HG02763 (cell line): ENCODE measurements around the gene NIPSNAP3A.
"Not testable (repeated sequence)": the region's sequence is repeated elsewhere in the genome, so short reads cannot be mapped to it uniquely, and the experiment has no call there.

Source experiments
- ATAC-seq: cut with Tn5 transposase; IDR thresholded peaks from one replicate; pipeline ENCODE4 v1.9.1; 2021; ENCODE audit warnings: mild to moderate bottlenecking, moderate library complexity; ENCODE audit not compliant: unreplicated experiment

Gene NIPSNAP3A

GRCh38 chr9:104747565-104748358 lies at the start of gene NIPSNAP3A:
TSS of gene NIPSNAP3A (plus strand) at chr9:104747683. CDS start at chr9:104747793, 110 bp downstream.
- peak; percentile 91 for ATAC-seq

GRCh38 chr9:104700306-104700705 lies 47.2 kb upstream of the NIPSNAP3A start:
- no peak for ATAC-seq

- ATAC-seq, result not testable (repeated sequence)
These were observed 38.7 kb upstream of the NIPSNAP3A start for GRCh38 chr9:104708737-104709136.

- ATAC-seq, result no peak
These were observed 35.9 kb upstream of the NIPSNAP3A start for GRCh38 chr9:104711604-104712003.

DNA sequence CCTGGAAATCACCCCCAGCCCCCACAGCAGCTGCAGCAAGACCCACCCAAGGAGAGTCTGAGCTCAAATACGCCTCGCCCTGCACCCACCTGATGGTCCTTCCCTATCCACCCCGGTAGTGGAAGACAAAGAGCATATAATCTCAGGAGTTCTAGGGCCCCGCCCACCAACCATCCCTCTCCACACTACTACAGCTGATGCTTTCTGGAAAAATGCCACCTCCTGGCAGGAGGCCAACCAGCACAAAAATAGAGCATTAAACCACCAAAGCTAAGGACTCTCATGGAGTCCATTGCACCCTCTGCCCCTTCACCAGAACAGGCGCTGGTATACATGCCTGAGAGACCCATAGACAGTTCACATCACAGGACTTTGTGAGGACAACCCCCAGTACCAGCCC lies 22.5 kb upstream of the NIPSNAP3A start:
- ATAC-seq, result no peak

DNA sequence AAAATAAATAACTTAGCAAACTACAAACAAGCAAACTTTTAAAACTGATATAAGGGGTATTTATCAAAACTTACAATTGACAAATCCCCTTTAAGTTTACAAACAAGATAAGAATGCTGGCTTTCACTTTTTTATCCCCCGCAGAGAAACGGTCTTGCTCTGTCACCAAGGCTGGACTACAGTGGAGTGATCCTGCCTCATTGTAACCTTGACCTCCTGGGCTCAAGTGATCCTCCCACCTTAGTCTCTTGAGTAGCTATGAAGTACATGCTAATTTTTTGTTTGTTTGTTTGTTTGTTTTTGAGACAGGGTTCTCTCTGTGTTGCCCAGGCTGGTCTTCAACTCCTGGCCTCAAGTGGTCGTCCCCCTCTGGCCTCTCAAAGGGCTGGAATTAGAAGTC lies 9.0 kb upstream of the NIPSNAP3A start:
- ATAC-seq, result no peak

DNA sequence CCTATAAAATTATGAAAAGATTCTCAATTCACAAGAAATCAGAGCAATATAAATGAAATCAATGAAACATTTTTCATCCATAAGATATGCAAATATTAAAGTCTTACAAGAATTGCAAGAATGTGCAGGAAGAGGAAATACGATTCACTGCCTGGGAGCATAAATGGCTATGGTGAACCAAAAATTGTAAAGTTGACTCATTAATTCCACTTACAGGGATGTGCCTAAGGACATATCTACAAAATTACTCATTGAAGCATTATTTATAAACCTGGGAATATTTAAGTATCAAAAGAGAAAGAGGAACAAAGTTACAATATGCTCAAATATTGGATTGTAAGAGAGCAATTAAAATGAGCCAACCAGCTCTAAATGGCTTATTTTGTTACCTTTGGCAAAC lies 6.9 kb upstream of the NIPSNAP3A start:
- no peak for ATAC-seq

DNA sequence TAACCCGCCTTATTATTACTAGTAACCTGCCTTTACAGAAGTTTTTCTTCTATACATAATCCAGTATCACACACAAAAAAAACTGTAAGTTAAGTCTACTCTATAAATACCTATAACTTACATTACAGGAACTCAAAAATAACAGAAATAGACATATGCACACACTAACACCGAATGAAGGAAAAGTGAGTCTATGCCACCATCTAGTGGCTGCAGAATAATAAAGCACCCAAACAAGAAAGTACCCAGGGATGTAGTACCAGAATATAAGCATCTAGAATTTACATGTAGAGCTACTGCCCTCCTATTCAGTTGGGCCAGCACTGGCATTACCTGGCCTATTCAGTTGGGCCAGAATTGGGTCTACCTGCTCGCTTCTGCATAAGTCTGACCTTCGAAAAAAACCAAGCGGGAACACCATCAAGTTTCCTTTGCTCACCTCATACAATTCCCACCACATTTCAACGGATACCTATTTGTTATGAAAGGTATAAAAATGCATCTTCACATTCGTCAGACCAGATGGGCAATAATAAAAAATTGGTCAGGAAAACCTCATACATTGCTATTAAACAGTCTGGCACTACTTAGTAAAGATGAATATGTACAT lies 4.0 kb upstream of the NIPSNAP3A start:
- peak; percentile 29 for ATAC-seq

DNA sequence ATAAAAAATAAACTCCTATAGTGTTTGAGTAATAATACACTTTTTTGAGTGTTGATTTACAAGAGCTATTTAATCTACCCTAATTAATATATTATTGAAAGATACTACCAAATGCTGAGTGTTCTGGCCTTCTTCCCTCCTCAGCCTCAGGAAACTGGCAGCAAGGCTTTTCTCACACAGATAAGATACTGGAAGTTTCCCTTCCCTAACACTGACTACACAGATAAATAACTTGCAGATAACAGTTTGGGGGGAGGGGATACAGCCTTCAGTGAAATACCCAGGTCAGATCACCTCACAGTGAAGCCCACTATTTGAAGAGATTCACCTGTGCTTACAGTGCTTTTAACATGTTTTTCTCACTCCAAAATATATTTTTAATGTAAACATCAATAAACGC lies 1.6 kb upstream of the NIPSNAP3A start:
- ATAC-seq, result no peak

DNA sequence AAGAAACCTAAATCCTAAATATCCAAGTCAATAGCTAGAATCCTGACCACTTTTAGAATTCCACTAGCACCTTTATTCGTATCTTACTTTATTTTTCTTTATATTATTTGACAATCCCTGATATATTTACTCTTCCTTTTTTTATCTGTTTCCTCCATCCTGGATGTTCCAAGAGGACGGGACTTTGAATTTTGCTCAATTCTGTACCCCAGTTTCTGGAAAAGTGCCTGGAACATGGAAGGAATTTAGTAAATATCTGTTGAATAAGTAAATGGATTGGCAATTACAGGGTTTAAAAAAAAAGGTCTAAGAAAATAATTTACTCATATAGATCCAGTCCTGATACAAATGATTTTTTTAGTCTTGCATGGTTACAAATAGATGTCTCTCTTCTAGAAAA lies 1.2 kb upstream of the NIPSNAP3A start:
- no peak for ATAC-seq

DNA sequence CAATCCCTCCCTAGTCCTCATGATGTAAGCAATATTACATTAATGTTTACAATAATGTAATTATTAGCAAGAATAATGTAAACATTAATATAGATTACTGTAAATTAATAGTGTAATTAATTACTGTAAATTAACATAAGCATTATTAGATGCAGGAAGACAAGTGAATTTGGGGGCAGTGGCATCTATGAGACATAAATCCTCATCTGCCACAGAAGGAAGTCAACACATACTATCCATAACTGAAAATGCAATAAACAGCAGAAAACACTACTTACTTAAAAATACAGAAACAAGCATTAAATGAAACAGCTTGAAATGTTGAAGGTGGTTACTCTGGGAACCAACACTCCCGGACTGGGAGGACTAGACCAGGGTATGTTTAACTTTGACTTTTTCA lies 685 bp upstream of the NIPSNAP3A start:
- no peak for ATAC-seq

GRCh38 chr9:104747245-104747564 lies 278 bp upstream of the NIPSNAP3A start:
- ATAC-seq, result no peak

DNA sequence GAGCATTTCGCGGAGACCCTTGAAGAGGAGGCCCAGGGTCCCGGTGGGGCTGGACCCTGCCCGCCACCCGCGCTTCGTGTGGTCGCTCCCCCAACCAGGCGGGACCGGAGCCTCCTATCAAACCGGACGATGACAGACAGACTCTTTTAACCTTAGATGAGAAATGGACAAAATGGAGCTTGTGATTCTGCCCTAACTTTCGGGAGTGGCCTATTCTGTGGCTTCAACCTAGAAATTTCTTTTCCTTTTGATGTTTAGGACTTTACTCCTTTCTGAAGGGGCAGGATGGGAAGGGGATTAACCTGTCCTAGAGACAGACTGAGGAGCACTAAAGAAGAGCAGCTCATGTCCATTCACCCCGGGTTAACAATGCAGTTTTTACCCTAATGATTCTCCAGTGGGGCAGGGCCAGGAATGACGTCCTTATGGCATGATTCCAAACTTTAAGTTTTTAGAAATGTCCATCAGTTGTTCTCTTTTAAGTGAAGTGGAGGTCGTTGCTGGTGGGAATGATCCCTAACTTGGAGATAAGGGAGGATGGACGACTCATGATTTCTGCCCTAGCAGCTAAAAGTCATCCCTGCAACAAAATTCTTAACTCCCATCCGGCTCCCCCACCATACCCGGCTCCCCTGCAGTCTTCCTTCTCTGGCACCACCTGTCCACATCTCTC lies 1.0 kb downstream of the NIPSNAP3A start:
- ATAC-seq, result peak; percentile 2

DNA sequence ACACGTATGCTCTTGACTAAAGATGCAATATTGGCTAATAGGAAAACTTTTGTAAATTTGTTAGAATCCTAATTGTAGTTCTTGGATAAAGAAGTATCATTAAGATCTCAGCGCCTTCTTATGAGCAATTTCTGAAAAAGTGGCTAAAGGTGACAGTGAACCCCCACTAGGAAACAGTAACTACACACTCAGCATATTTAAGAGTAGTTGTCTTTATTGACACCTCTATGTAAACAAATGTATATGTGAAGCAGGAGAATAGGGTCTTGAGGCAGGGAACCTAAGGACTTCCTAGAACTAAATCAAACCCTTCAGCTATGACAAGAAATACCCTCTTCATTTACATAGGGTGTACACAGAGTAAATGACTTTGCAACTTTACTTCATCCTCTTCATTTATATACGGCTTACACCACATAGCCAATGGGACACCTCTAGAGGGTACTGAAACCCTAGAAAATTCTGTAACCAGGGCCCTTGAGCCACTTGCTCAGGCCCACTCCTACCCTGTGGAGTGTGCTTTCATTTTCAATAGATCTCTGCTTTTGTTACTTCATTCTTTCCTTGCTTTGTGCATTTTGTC lies 2.8 kb downstream of the NIPSNAP3A start:
- ATAC-seq, result no peak

GRCh38 chr9:104758974-104759373 lies 11.5 kb downstream of the NIPSNAP3A start:
- no peak for ATAC-seq

DNA sequence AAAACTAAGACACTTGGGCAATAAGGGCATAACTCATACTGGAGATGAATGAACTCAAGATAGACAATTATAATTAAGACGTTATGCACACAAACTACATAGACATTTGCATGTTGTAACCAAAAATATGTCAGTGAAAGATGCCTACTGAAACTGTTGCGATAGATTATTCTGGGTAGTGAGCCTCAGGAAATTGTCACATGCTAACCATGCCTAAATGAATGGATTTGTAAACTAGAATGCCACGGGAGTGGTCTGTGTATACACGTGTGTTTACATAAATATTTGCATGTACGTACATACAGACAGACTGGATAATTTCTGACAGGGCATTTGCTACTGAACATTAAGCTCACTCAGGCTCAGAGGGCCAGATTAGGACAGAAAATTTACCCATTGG lies 17.7 kb downstream of the NIPSNAP3A start:
- peak; percentile 37 for ATAC-seq

GRCh38 chr9:104766025-104766424 lies 18.5 kb downstream of the NIPSNAP3A start:
- ATAC-seq, result no peak

GRCh38 chr9:104767507-104767906 lies 20.0 kb downstream of the NIPSNAP3A start:
- ATAC-seq, result no peak

DNA sequence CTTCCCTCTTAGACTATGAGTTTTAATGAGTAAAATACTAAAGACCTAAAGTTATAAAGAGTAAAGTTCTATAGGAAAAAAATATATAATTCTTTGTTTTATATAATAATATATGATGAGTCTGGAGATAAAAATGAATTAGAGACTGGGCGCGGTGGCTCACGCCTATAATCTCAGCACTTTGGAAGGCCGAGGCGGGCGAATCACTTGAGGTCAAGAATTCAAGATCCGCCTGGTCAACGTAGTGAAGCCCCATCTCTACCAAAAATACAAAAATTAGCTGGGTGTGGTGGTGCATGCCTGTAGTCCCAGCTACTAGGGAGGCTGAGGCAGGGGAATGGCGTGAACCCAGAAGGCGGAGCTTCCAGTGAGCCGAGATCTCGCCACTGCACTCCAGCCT lies 21.5 kb downstream of the NIPSNAP3A start:
- not testable (repeated sequence) for ATAC-seq

DNA sequence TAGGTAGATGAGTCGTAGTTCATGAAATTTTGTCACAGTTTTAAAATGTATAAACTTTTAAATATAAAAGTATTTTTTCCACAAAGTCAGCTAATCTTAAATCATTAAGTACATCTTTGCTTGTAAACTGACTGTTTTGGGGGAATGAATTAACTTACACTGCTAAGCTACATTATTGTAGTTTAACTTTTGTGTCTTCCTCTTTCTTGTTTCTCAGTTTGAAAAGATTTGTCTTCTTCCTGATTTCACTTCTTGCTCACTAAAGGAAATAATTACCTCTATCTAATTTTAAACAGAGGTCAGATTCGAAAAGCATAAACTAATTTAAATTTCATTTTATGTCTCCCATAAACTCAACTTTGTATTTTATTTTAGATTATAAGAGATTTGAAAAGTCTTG lies 22.2 kb downstream of the NIPSNAP3A start:
- ATAC-seq, result no peak

DNA sequence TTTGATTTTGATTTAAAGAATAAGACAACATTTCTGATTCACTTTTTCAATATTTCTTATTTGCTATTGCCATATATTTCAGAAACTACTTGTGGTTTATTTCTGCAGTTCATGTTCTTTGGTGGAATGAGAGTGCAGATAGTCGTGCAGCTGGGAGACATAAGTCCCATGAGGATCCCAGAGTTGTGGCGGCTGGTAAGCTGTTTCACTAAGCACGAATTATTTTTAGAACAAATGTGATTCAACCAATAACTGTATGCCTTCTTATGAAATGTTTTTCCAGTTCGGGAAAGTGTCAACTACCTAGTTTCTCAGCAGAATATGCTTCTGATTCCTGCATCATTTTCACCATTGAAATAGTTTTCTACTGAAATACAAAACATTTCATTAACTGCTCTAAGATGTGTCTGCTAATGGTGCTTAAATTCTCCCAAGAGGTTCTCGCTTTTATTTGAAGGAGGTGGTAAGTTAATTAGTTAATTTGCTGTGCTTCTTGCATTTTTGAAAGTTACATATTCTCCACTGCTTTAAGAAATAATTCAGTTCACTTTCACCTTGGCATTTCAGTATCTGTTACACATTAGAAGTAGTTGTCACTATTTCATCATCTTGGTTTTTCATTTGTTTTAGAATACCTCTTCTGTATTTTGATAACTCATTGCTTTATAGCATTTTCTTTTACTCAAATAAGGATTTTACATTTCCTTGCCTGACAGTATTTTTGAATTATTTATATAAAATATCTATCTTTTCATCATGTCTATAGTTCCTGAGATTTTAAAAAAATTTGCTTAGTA lies 25.4 kb downstream of the NIPSNAP3A start:
- peak; percentile 37 for ATAC-seq
